HG02943 (cell line): Measurements from ENCODE around the gene SLC22A4.

Experiments used
- ATAC-seq: cut with Tn5 transposase; IDR thresholded peaks from one replicate; pipeline ENCODE4 v1.9.1; 2021; ENCODE audit warnings: mild to moderate bottlenecking, low read depth, moderate library complexity; ENCODE audit not compliant: unreplicated experiment

SLC22A4 gene

DNA sequence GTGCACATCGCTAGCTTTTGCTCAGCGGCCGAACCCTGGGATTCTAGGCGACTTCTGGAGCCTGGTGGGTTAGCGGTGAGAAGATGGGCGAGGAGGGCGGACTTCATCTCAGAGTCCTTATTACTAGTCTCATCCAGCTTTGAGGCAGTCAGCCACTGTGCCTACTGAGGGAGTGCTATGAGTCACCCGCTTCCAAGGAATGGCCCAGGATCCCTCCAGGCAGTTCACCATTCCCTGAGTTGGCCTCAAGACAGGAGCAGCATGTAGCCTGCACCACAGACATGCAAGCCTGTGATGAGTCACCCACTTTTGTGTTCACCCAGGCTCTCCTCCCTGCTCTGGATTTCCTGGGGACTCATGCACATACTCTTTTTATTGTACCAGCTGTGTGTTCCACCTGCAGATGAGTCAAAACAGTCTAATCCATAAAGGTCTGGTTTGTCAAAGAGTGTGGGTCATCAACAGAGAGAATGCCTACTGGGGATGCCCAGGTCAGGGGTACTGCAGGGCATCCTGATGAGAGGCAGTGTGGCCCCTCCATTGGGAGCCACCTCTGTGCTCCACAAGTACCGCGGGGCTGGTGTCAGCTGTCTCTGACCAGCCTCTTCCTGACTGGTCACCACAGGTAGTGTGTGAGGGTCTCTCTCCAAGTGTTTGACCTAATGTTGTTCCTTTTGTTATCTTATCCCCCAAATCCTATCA is 95.5 kb downstream of the SLC22A4 start:
- ATAC-seq: no peak

- ATAC-seq: no peak
Measured at GRCh38 chr5:132391247-132391646, 97.1 kb downstream of the SLC22A4 start.

- ATAC-seq: no peak
Measured at GRCh38 chr5:132391870-132392269, 97.7 kb downstream of the SLC22A4 start.

DNA sequence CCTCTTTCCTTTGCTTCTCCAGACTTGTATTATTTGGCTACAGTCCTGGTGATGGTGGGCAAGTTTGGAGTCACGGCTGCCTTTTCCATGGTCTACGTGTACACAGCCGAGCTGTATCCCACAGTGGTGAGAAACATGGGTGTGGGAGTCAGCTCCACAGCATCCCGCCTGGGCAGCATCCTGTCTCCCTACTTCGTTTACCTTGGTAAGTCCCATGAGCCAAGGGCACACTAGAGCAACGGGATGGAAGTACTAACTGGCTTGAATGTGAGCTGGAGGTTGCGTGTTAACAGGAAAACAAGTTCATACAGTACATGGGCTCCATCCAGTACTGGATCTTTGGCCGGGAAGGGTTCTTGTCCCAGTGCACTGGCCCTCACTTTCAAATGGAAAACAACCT is 98.2 kb downstream of the SLC22A4 start:
- ATAC-seq: no peak

GRCh38 chr5:132392978-132393825 is 99.0 kb downstream of the SLC22A4 start:
- no peak for ATAC-seq
